ENCODE results near the gene LRRC8D.

LRRC8D gene

GRCh38 chr1:89827330-89827729 is 6.5 kb downstream of the LRRC8D start:
- no peak for FAIRE-seq
- DNase-seq (ENCODE audit: insufficient read length, low spot score), result no peak
- no peak for TF ChIP-seq CTCF (IDR thresholded peaks at IDR 0.05; ENCODE audit: insufficient read depth, missing control alignments)

- no peak for DNase-seq (ENCODE audit: insufficient read length, low spot score)
- TF ChIP-seq CTCF (IDR thresholded peaks at IDR 0.05; ENCODE audit: insufficient read depth, missing control alignments), result no peak
- no peak for FAIRE-seq
Observed at GRCh38 chr1:89827902-89828301, 7.1 kb downstream of the LRRC8D start.

- no peak for FAIRE-seq
- no peak for TF ChIP-seq CTCF (IDR thresholded peaks at IDR 0.05; ENCODE audit: insufficient read depth, missing control alignments)
- no peak for DNase-seq (ENCODE audit: insufficient read length, low spot score)
Observed at GRCh38 chr1:89829186-89829585, 8.4 kb downstream of the LRRC8D start.

- FAIRE-seq (no peak), DNase-seq (ENCODE audit: insufficient read length, low spot score) (no peak)
- TF ChIP-seq CTCF (IDR thresholded peaks at IDR 0.05; ENCODE audit: insufficient read depth, missing control alignments), result no peak
Observed at GRCh38 chr1:89831462-89832120, 10.8 kb downstream of the LRRC8D start.

- no peak for DNase-seq (ENCODE audit: insufficient read length, low spot score)
- no peak for TF ChIP-seq CTCF (IDR thresholded peaks at IDR 0.05; ENCODE audit: insufficient read depth, missing control alignments)
- FAIRE-seq, result no peak
Observed at GRCh38 chr1:89832496-89833127, 11.8 kb downstream of the LRRC8D start.

GRCh38 chr1:89833183-89834082 is 12.6 kb downstream of the LRRC8D start:
- FAIRE-seq (no peak), DNase-seq (ENCODE audit: insufficient read length, low spot score) (no peak)
- TF ChIP-seq CTCF (IDR thresholded peaks at IDR 0.05; ENCODE audit: insufficient read depth, missing control alignments), result no peak
